Thoracic aorta (tissue), 2 donors: ENCODE measurements around the gene TOM1L2. TPM values are rescaled to one million over a fixed set of nuclear protein-coding genes. Genes with fewer than 3 reads are reported as not detected.

Source experiments
- ATAC-seq: fragments of 150-250 bp; one replicate; pipeline ENCODE4 v1.8.0; 2017; ENCODE audit warnings: low read depth; ENCODE audit not compliant: insufficient number of reproducible peaks, low FRiP score
- DNase-seq: peaks from one replicate; pipeline ENCODE4 v3.0.0-alpha.2; 2020; ENCODE audit warnings: low spot score
- H3K27ac ChIP-seq, 2 donors: fragments of 200-600 bp; sonication (generic); 1 replicate in 1 of 2; 2 replicates in 1 of 2; pipeline ENCODE4 v1.5.1; 2016; ENCODE audit warnings: mild to moderate bottlenecking in 2 of 2, moderate library complexity in 2 of 2
- H3K27me3 ChIP-seq: fragments of 200-600 bp; sonication (generic); replicated peaks from 2 replicates; pipeline ENCODE4 v1.6.0; 2016; ENCODE audit warnings: mild to moderate bottlenecking; ENCODE audit not compliant: insufficient read depth
- H3K36me3 ChIP-seq: fragments of 200-600 bp; sonication (generic); one replicate; pipeline ENCODE4 v1.5.1; 2016
- H3K4me1 ChIP-seq, 2 donors: fragments of 200-600 bp; sonication (generic); 1 replicate in 1 of 2; 2 replicates in 1 of 2; pipeline versions ENCODE4 v1.5.1 to v1.6.0; 2016; ENCODE audit warnings: low read depth in 2 of 2, mild to moderate bottlenecking in 1 of 2; ENCODE audit not compliant: control insufficient read depth in 1 of 2
- H3K4me3 ChIP-seq: fragments of 200-600 bp; sonication (generic); 2 replicates; pipeline ENCODE4 v1.5.1; 2016; ENCODE audit warnings: mild to moderate bottlenecking
- H3K9me3 ChIP-seq: fragments of 200-600 bp; sonication (generic); 2 replicates; pipeline ENCODE4 v1.5.1; 2016
- CTCF ChIP-seq: fragments of 200-600 bp; sonication (generic); IDR thresholded peaks from one replicate; pipeline ENCODE4 v1.5.1; 2019; ENCODE audit warnings: antibody characterized with exemption
- total RNA-seq, 2 donors: library from RNA; depleted of rRNA; stranded (reverse); fragments of >200 nt; gene quantifications; one replicate each; pipeline versions ENCODE4 v1.1.0 to v1.2.3, GENCODE V29; 2016

Gene TOM1L2
- total RNA-seq, 2 donors from 2014 or later: 63.4 to 185 TPM

- no peak overlapping the region for H3K4me3 ChIP-seq
- DNase-seq (no peak), ATAC-seq (no peak)
- no peaks in the 10 kb centered on the region for H3K36me3 ChIP-seq
- no peaks in the 10 kb centered on the region for H3K27me3 ChIP-seq
- H3K27ac ChIP-seq: peak overlapping the region in 1 of 2 donors; percentile 6
- H3K4me1 ChIP-seq: peaks cover 18 to 31% of the 10 kb centered on the region in 2 donors
- no peak for TF ChIP-seq CTCF
- no peaks in the 10 kb centered on the region for H3K9me3 ChIP-seq
Observed at GRCh38 chr17:17922070-17922614, 50.1 kb downstream of the TOM1L2 start.

GRCh38 chr17:17921192-17922069 is 50.8 kb downstream of the TOM1L2 start:
- peaks cover 14 to 26% of the 10 kb centered on the region in 2 donors for H3K4me1 ChIP-seq
- no peaks in the 10 kb centered on the region for H3K27me3 ChIP-seq
- peak overlapping the region in 1 of 2 donors; percentile 31 for H3K27ac ChIP-seq
- H3K36me3 ChIP-seq: no peaks in the 10 kb centered on the region
- ATAC-seq (no peak), DNase-seq (no peak)
- no peak overlapping the region for H3K4me3 ChIP-seq
- H3K9me3 ChIP-seq: no peaks in the 10 kb centered on the region
- no peak for TF ChIP-seq CTCF

GRCh38 chr17:17919169-17920107 is 52.8 kb downstream of the TOM1L2 start:
- Histone ChIP-seq H3K4me3 (no peak overlapping the region), H3K9me3 (no peaks in the 10 kb centered on the region), H3K36me3 (no peaks in the 10 kb centered on the region), H3K27me3 (no peaks in the 10 kb centered on the region), H3K27ac (no peak overlapping the region), H3K4me1 (peaks cover 14 to 25% of the 10 kb centered on the region in 2 donors)
- TF ChIP-seq CTCF: peak; percentile 70
- ATAC-seq (no peak), DNase-seq (peak; percentile 16)

GRCh38 chr17:17917394-17917793 is 54.8 kb downstream of the TOM1L2 start:
- no peak for TF ChIP-seq CTCF
- no peak overlapping the region for H3K27ac ChIP-seq
- H3K36me3 ChIP-seq: no peaks in the 10 kb centered on the region
- H3K4me3 ChIP-seq: no peak overlapping the region
- H3K9me3 ChIP-seq: no peaks in the 10 kb centered on the region
- no peaks in the 10 kb centered on the region for H3K27me3 ChIP-seq
- peaks cover 13 to 25% of the 10 kb centered on the region in 2 donors for H3K4me1 ChIP-seq
- DNase-seq (no peak), ATAC-seq (no peak)
